HG03520 (cell line): ENCODE measurements around the gene TNFAIP3.
"Not testable (repeated sequence)": the region's sequence is repeated elsewhere in the genome, so short reads cannot be mapped to it uniquely, and the experiment has no call there.

Experiments
- ATAC-seq: cut with Tn5 transposase; IDR thresholded peaks from one replicate; pipeline ENCODE4 v1.9.1; 2021; ENCODE audit warnings: mild to moderate bottlenecking, moderate library complexity; ENCODE audit not compliant: unreplicated experiment

Gene TNFAIP3

DNA sequence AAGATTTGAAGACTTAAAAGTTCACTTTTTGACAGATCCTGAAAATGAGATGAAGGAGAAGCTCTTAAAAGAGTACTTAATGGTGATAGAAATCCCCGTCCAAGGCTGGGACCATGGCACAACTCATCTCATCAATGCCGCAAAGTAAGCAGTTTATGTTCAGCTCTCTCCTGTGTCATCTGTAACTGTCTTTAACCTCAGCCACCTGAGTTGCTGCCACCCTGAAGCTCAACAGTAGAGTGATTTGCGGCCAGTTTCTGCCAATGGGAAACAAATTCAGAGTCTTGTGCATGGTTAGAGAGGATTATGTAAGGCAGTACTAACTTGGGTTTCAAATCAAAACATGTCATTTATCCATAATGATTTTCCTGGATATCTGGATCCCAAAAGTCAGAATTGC is 10.1 kb downstream of the TNFAIP3 start:
- no peak for ATAC-seq

- no peak for ATAC-seq
Observed at GRCh38 chr6:137877606-137878005, 10.5 kb downstream of the TNFAIP3 start.

DNA sequence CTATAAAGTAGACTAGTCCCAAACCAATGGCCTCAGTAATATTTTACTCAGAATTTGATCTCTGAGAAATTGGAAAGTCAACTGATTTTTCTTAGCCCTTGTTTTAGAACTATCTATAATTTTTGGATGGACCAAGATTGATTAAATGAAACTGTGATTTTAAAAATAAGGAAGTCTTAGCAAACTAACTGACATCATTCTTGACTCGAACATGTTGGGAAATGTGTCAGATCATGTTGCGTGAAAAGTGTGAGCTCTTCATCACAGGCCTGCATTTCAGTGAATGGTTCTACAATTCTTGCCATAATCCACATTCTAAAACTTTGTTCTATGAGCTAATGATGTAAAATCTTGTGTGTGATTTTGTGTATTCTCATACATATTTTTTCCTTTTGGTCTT is 11.0 kb downstream of the TNFAIP3 start:
- no peak for ATAC-seq

GRCh38 chr6:137878486-137879285 is 11.6 kb downstream of the TNFAIP3 start:
- ATAC-seq = no peak

GRCh38 chr6:137879299-137879698 is 12.2 kb downstream of the TNFAIP3 start:
- ATAC-seq = no peak

GRCh38 chr6:137879885-137880745 is 13.1 kb downstream of the TNFAIP3 start:
- ATAC-seq = no peak

DNA sequence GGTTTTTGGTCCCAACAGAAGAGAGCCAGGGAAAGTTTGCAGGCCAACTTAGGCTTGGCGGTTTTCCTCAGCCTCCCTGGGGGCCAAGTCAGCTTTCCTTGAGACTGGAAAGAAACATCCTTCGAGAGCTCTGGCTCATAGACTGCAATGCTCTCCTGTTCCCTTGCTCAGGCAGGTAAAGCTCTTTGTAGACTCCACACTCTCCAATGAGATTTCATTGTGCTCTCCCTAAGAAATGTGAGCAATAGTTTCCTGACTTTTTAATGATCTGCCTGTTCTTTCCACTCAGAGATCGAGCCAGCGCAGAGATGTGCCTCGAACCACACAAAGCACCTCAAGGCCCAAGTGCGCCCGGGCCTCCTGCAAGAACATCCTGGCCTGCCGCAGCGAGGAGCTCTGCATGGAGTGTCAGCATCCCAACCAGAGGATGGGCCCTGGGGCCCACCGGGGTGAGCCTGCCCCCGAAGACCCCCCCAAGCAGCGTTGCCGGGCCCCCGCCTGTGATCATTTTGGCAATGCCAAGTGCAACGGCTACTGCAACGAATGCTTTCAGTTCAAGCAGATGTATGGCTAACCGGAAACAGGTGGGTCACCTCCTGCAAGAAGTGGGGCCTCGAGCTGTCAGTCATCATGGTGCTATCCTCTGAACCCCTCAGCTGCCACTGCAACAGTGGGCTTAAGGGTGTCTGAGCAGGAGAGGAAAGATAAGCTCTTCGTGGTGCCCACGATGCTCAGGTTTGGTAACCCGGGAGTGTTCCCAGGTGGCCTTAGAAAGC is 13.9 kb downstream of the TNFAIP3 start:
- no peak for ATAC-seq

- ATAC-seq = no peak
Observed at GRCh38 chr6:137881522-137881886, 14.4 kb downstream of the TNFAIP3 start.

- no peak for ATAC-seq
Observed at GRCh38 chr6:137882225-137882961, 15.3 kb downstream of the TNFAIP3 start.

- no peak for ATAC-seq
Observed at GRCh38 chr6:137883400-137884148, 16.5 kb downstream of the TNFAIP3 start.

DNA sequence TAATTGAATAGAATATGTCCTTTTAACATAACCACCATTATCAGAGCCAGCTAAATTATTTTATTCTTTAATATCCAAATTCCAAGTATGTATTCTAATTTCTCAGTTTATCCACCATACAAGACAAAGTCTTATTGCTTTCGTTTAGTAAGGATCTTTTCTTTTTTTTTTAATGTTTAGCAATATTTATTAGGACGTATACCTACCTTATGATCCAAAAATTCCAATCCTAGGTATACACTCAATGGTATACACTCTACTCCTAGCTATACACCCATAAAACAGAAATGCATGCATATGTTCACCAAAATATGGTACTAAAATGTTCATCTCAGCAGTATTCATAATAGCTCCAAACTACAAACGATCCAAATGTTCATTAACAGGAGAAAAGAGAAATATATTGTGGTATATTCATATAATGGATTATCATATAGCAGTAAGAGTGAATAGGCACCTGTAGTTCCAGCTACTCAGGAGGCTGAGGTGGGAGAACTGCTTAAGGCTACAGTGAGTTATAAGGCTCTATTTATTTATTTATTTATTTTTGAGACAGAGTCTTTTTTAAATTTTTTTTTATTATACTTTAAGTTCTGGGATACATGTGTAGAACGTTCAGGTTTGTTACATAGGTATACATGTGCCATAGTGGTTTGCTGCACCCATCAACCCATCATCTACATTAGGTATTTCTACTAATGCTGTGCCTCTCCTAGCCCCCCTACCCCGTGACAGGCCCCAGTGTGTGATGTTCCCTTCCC is 17.3 kb downstream of the TNFAIP3 start:
- ATAC-seq = no peak

DNA sequence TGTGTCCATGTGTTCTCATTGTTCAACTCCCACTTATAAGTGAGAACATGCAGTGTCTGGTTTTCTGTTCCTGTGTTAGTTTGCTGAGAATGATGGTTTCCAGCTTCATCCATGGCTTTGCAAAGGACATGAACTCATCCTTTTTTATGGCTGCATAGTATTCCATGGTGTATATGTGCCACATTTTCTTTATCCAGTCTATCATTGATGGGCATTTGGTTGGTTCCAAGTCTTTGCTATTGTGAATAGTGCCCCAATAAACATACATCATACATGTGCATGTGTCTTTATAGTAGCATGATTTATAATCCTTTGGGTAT is 17.8 kb downstream of the TNFAIP3 start:
- ATAC-seq = not testable (repeated sequence)

GRCh38 chr6:137886226-137886625 is 19.2 kb downstream of the TNFAIP3 start:
- ATAC-seq = not testable (repeated sequence)

DNA sequence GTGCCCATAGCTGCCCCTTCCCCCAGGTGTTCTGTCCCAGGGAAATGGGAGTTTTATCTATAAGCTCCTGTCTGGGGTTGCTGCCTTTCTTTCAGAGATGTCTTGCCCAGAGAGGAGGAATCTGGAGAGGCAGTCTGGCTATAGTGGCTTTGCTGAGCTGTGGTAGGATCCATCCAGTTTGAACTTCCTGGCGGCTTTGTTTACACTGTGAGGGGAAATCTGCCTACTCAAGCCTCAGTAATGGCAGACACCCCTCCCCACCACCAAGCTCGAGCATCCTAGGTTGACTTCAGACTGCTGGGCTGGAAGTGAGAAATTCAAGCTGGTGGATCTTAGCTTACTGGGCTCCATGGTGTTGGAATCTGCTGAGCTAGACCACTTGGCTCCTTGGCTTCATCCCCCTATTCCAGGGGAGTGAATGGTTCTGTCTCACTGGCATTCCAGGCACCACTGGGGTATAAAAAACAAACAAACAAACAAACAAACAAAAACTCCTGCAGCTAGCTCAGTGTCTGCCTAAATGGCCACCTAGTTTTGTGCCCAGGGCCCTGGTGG is 24.0 kb downstream of the TNFAIP3 start:
- ATAC-seq = no peak

DNA sequence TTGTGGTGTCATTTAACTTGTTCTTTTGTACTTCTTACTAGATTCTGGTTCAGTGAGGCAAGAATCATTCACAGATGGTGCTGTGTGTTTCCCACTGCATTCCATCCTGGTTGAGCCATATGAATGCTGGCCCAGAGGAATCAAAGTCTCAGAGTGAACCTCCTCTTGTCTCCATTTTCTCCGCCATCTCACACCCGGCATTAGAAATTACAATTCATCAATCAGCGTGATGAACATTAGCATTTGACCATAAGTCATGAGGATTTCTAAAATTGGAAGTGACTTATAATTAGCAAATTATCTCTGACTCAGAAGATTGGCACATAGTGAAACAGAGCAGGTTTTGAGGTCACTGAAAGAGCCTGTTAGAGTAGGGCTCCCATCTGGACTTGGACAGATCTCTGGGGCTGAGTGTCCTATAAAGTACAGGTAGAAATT is 25.2 kb downstream of the TNFAIP3 start:
- peak; percentile 46 for ATAC-seq

GRCh38 chr6:137893181-137893580 is 26.1 kb downstream of the TNFAIP3 start:
- no peak for ATAC-seq

DNA sequence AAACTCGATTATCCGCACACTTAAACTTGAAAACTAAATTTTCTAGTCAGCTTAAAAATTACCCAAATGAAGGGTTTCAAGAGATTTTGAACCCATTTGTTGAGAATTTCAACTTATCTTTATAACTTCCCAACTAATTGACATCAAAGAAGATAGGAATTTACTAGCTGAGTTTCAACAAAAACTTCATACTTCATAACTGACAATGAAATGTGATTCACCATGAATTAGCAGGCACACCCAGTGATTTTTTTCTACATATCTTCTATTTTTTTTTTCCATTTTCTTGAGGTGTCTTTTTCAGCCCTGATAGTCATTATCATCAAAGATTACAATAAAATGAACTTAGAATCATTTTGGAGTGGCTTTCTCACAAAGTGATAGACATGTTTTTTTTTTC is 26.7 kb downstream of the TNFAIP3 start:
- ATAC-seq = no peak

GRCh38 chr6:137894378-137894777 is 27.3 kb downstream of the TNFAIP3 start:
- not testable (repeated sequence) for ATAC-seq

DNA sequence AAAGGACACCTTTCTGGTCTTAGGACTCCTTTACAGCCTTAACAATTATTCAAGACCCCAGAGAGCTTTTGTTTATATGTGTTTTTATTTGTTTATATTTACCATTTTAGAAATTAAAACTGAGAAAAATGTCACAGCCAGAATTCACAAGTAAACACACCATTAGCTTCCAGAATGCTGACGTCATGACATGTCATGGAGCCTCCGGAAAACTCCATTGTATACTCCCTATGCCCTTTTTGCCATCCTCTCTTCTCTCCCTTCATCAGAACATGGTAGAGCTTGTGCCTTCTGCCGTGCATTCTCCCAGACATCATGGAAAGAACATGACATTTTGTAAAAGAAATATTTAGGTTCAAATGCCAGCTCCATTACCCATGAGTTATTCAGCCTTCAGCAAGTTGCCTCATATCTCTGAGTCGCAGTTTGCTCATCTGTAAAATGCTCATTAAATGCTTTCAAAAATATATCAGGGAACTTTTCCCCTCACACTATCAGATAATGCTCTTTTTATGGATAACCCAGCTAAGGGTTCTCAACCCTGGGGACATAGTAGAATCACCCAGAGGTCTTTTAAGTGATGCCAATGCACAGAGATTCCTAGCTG is 27.8 kb downstream of the TNFAIP3 start:
- ATAC-seq = no peak
